ENCODE results near the gene DUSP16.
"Not testable (repeated sequence)": the region's sequence is repeated elsewhere in the genome, so short reads cannot be mapped to it uniquely, and the experiment has no call there.

The DUSP16 gene

GRCh38 chr12:12492547-12492946 is 70.1 kb downstream of the DUSP16 start:
- no peak for DNase-seq (ENCODE audit: low read depth)

- DNase-seq (ENCODE audit: low read depth): no peak
Observed at GRCh38 chr12:12491606-12492005, 71.1 kb downstream of the DUSP16 start.

DNA sequence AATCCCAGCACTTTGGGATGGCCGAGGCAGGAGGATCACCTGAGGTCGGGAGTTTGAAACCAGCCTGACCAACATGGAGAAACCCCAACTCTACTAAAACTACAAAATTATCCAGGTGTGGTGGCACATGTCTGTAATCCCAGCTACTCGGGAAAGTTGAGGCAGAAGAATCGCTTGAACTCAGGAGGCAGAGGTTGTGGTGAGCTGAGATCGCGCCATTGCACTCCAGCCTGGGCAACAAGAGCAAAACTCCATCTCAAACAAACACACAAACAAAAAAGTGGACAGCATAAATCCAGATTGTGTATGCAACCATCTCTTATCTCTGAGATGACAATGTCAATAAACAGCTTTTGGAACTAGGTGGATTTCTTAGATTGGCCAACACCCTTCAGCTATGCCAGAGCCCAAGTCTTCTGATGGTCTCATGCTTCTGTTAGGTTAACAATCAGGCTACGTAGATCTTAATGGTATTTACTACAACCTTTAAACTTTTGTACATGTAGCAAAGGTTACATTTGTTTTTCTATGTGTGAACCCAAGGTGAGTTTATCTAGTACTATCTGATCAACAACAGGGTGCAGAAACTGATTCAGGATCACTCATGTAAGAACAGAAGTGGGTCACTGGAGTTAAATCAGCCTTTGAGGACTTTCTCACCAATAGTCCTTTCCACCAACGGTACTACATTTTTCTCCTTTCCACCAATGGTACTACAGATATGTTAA is 73.7 kb downstream of the DUSP16 start:
- no peak for DNase-seq (ENCODE audit: low read depth)

DNA sequence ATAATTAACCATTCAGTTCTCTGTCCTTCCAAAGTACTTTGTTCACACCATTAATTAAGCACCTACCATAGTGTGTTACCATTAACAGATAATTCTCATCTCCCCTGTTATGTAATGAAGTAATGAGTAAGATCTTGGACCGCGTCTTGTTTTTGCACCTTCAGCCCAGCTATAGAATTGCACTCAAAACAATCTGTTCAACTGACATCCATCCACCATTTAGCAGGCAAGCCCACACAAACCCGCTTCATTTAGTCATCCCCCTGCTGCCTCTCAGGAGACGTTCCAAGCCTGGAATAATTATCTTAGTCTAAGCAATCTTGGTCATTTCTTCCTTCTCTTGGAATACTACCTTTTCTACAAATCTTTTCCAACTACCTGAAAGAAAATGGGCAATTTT is 74.4 kb downstream of the DUSP16 start:
- no peak for DNase-seq (ENCODE audit: low read depth)

GRCh38 chr12:12487490-12487889 is 75.2 kb downstream of the DUSP16 start:
- DNase-seq (ENCODE audit: low read depth): no peak

GRCh38 chr12:12486661-12487240 is 75.9 kb downstream of the DUSP16 start:
- no peak for DNase-seq (ENCODE audit: low read depth)

GRCh38 chr12:12483438-12483837 is 79.2 kb downstream of the DUSP16 start:
- DNase-seq (ENCODE audit: low read depth): no peak

DNA sequence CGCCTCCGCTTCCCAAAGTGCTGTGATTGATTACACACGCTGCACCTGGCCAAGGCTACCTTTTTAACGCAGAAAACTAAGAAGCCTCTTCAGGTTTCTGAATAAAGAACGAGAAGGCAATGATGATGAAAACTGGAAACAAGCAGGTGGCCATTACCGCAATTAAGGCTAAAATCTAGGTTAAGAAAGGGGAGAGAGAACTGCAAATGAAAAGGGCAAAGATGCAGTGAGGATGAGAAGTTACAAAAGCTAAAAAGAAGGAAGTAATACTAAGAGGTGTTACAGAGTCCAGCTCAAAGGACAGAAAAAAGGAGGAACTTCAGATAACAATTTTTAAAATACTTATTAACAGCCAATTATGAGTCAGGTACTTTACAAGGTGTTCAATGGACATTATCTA is 79.7 kb downstream of the DUSP16 start:
- DNase-seq (ENCODE audit: low read depth): no peak

DNA sequence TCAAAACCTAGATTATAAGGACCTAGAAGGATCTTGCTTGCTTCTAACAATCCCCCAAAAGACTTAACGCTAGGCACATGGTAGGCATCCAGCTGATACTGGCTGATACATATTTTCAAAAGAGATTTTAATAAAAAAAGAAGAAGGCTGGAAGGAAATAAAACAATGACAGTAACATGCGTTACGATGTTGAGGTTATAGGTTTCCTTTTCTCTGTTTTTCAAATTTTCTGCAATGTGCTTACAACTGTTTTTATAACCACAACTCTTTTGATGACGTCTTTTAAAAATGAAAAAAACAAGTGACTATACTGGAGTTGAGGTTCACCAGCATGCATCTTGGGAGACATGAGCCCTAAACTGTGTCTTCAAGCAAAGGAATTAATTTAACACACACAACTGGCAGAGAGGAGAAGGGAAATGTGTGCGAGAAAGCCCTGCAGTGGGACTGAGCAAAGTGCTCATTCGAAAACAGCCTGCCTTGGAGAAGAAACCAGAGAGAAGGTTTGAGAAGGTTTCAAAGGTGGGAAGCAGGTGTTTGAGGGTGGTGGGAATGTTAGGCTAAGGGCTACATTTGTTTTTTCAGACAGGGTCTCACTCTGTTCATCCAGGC is 80.4 kb downstream of the DUSP16 start:
- DNase-seq (ENCODE audit: low read depth): no peak

DNA sequence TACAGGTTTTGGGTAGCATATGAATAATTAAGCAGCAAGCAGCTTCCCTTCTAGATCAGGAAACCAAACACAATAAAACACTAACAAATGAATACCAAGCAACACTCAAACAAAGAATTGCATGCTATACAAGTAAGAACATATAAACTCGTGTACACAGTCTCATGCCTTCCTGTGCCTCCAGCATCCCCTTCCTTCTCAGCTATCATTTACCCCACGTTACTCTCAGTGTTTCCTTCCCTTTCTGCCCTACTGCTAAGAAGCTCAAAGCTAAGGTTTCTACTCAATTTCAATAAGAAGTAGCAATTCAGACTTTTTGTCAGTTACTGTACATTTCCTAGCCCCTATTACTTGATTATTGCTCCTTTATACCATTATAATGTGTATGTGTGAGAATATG is 81.0 kb downstream of the DUSP16 start:
- no peak for DNase-seq (ENCODE audit: low read depth)

DNA sequence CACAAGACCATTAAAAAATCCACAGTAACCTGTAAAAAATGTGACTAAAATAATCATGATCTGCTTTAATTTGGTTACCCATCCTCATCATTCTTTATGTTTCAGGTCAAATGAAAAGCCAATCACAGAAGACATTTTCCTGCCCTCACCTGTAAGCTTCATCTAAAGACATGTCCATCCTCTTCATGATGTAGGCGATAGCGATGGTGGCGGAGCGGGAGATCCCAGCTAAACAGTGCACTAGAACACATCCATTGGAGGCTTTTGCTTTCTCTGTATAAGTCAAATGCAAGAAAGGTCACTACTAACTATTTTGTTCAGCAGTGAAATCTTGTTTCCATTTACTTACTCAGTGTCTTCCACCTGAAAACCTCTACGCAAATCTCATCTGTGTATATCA is 82.6 kb downstream of the DUSP16 start:
- DNase-seq (ENCODE audit: low read depth): no peak

- DNase-seq (ENCODE audit: low read depth): no peak
Observed at GRCh38 chr12:12477532-12477890, 85.2 kb downstream of the DUSP16 start.

- no peak for DNase-seq (ENCODE audit: low read depth)
Observed at GRCh38 chr12:12476857-12477531, 85.7 kb downstream of the DUSP16 start.

DNA sequence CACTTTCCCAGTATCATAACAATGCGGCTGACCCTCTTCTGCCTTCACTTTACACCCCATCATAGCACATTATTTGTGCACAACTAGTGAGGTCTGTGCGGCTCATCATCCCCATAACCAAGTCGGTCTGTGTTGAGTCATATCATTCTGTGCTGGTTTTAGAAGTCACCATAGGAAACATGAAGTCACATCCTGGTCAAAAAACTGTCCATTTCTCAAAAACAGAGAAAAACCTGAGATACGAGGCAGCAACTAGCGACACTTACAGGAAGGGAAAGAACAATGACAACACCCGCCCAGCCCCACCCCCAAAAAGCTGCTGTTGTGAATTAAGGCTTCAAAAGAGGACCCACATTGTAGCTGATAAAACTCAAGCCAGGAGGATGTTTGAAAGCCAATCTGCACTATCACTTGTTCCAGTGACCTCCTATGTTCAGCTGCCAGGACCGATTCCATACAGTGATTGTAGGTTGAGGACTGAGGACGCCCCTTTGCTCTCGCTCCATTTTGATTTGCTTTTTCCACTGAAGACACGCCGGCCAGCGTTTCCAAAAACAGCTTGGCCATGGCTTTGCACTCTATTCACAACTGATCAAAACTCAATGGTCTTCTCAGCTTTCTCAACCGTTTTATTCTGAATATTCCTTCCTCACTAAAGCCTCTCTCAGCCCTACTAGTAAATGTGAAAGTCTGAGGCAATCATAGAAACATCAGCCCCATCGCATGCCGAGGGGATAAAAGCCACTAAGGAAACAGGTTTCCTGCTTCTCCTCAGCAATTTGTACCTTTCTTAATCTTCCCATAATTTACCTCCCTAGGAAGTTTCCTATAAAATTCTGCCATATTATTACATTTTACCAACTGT is 87.5 kb downstream of the DUSP16 start:
- no peak for DNase-seq (ENCODE audit: low read depth)

- no peak for DNase-seq (ENCODE audit: low read depth)
Observed at GRCh38 chr12:12474471-12474928, 88.2 kb downstream of the DUSP16 start.

DNA sequence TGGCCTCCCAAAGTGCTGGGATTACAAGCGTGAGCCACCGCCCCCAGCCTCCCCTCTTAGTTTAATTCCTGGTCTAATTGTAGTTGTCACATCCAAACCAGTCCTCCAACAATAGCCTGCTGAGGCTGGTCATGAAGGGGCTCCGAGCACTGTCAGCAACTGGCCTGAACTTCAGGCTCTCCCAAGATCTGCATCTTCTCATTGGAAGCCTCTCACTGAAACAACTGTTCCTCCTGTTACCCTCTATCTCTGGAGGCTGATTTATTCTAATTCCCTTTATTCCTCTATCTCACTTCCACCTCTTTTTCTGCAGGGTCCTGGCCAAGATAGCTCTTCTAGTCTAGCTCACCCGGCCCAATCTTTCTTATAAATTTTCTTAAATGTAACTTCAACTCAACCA is 89.4 kb downstream of the DUSP16 start:
- no peak for DNase-seq (ENCODE audit: low read depth)

DNA sequence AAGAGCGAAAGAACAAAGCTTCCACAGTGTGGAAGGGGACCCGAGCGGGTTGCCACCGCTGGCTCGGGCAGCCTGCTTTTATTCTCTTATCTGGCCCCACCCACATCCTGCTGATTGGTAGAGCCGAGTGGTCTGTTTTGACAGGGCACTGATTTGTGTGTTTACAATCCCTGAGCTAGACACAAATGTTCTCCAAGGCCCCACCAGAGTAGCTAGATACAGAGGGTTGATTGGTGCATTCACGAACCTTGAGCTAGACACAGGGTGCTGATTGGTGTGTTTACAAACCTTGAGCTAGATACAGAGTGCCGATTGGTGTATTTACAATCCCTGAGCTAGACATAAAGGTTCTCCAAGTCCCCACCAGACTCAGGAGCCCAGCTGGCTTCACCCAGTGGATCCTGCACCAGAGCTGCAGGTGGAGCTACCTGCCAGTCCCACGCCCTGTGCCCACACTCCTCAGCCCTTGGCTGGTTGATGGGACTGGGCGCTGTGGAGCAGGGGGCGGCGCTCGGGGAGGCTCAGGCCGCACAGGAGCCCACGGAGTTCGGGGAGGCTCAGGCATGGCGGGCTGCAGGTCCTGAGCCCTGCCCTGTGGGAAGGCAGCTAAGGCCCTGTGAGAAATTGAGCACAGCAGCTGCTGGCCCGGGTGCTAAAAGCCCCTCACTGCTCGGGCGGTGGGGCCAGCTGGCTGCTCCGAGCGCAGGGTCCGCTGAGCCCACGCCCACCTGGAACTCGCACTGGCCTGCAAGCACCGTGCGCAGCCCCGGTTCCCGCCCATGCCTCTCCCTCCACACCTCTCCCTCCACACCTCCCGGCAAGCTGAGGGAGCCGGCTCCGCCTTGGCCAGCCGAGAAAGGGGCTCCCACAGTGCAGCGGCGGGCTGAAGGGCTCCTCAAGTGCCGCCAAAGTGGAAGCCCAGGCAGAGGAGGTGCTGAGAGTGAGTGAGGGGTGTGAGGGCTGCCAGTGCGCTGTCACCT is 90.4 kb downstream of the DUSP16 start:
- DNase-seq (ENCODE audit: low read depth): not testable (repeated sequence)

DNA sequence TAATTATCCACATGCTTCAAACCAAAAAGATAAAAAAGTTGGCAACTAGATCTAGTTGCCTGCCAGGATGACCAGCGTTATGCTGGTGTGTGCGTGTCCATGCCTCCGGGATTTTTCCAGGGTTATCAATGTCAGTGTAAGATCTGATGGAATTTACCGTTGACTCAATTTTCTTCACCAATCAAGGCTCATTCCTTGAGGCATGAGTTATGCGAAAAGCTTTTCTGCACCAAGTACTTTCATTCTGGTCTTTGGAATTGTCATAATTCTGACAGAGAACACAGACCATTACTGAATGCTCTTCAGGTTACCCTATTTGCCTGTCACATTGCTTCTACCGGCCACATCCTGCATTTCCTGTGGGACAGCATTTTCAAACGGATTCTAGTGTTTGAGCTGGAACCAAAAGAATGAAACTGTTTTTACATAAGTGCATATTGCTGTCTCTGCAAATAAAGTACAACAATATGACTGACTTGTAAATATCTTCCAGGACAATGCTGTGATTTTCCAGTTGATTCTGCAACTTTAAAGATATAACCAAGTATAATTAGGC is 91.8 kb downstream of the DUSP16 start:
- no peak for DNase-seq (ENCODE audit: low read depth)

DNA sequence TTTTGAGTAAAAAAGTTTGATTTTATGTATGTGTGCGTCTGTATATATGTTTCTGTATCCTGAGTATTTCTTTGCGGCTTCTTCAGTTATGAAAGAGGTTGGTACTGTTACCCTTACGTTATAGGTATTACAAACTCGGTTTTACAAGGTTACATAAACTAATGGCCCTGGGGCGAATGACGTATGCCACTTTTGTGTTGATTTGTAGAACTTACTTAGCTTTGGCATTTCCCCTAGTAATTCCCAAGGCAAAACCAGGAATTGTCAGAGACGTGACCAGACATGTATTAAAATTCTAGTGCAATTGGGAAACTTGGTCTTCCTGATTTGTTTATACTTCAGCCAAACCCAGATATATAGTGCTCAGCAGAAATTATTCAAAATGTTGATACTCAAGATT is 93.3 kb downstream of the DUSP16 start:
- no peak for DNase-seq (ENCODE audit: low read depth)

- DNase-seq (ENCODE audit: low read depth): no peak
Observed at GRCh38 chr12:12468575-12468974, 94.1 kb downstream of the DUSP16 start.

Data from stimulated activated CD8-positive, alpha-beta memory T cell treated with anti-CD3 and anti-CD28 coated beads, Interleukin-15, amount 100 ng/mL, for 24 hours (primary cell).